ENCODE measurements around the gene MPZL3. TPM values are rescaled to one million over a fixed set of nuclear protein-coding genes. Genes with fewer than 3 reads are reported as not detected.
"Not testable (repeated sequence)": the region's sequence is repeated elsewhere in the genome, so short reads cannot be mapped to it uniquely, and the experiment has no call there.

The MPZL3 gene
- total and polyA plus RNA-seq, 2 donors = 1.4 to 4.7 TPM

GRCh38 chr11:118206391-118207031 is 45.7 kb downstream of the MPZL3 start:
- H3K4me1 ChIP-seq (ENCODE audit: insufficient read depth) = no peaks in the 10 kb centered on the region
- DNase-seq (ENCODE audit: extremely low spot score) = no peak
- H3K4me3 ChIP-seq (ENCODE audit: low read depth, low read length) = no peak overlapping the region
- H3K27ac ChIP-seq (ENCODE audit: low read depth) = no peak overlapping the region
- H3K36me3 ChIP-seq (ENCODE audit: insufficient read depth) = no peaks in the 10 kb centered on the region
- WGBS = 25% methylated on average over 1 of the region's 1 CpG

GRCh38 chr11:118205606-118206378 is 46.4 kb downstream of the MPZL3 start:
- 81% methylated on average over 9 of the region's 9 CpGs for WGBS
- no peak for DNase-seq (ENCODE audit: extremely low spot score)
- Histone ChIP-seq H3K4me1 (ENCODE audit: insufficient read depth) (no peaks in the 10 kb centered on the region), H3K27ac (ENCODE audit: low read depth) (no peak overlapping the region), H3K4me3 (ENCODE audit: low read depth, low read length) (no peak overlapping the region), H3K36me3 (ENCODE audit: insufficient read depth) (no peaks in the 10 kb centered on the region)

GRCh38 chr11:118202599-118203422 is 49.4 kb downstream of the MPZL3 start:
- Histone ChIP-seq H3K4me1 (ENCODE audit: insufficient read depth) (no peaks in the 10 kb centered on the region), H3K36me3 (ENCODE audit: insufficient read depth) (no peaks in the 10 kb centered on the region), H3K4me3 (ENCODE audit: low read depth, low read length) (no peak overlapping the region), H3K27ac (ENCODE audit: low read depth) (no peak overlapping the region)
- no peak for DNase-seq (ENCODE audit: extremely low spot score)
- 79% methylated on average over 7 of the region's 7 CpGs for WGBS

- DNase-seq (ENCODE audit: extremely low spot score) = no peak
- WGBS = 85% methylated on average over 2 of the region's 2 CpGs
- Histone ChIP-seq H3K4me1 (ENCODE audit: insufficient read depth) (no peaks in the 10 kb centered on the region), H3K4me3 (ENCODE audit: low read depth, low read length) (no peak overlapping the region), H3K36me3 (ENCODE audit: insufficient read depth) (no peaks in the 10 kb centered on the region), H3K27ac (ENCODE audit: low read depth) (no peak overlapping the region)
These were observed 50.2 kb downstream of the MPZL3 start for GRCh38 chr11:118201966-118202365.

- Histone ChIP-seq H3K27ac (ENCODE audit: low read depth) (no peak overlapping the region), H3K4me3 (ENCODE audit: low read depth, low read length) (no peak overlapping the region), H3K36me3 (ENCODE audit: insufficient read depth) (no peaks in the 10 kb centered on the region), H3K4me1 (ENCODE audit: insufficient read depth) (no peaks in the 10 kb centered on the region)
- WGBS = 84% methylated on average over 9 of the region's 9 CpGs
- DNase-seq (ENCODE audit: extremely low spot score) = no peak
These were observed 51.1 kb downstream of the MPZL3 start for GRCh38 chr11:118200901-118201680.

- H3K4me1 ChIP-seq (ENCODE audit: insufficient read depth) = no peaks in the 10 kb centered on the region
- no peaks in the 10 kb centered on the region for H3K36me3 ChIP-seq (ENCODE audit: insufficient read depth)
- H3K27ac ChIP-seq (ENCODE audit: low read depth) = no peak overlapping the region
- DNase-seq (ENCODE audit: extremely low spot score) = no peak
- no peak overlapping the region for H3K4me3 ChIP-seq (ENCODE audit: low read depth, low read length)
- 88% methylated on average over 5 of the region's 5 CpGs for WGBS
These were observed 51.7 kb downstream of the MPZL3 start for GRCh38 chr11:118200497-118200896.

- H3K4me1 ChIP-seq (ENCODE audit: insufficient read depth) = no peaks in the 10 kb centered on the region
- no peaks in the 10 kb centered on the region for H3K36me3 ChIP-seq (ENCODE audit: insufficient read depth)
- no peak for DNase-seq (ENCODE audit: extremely low spot score)
- WGBS = 72% methylated on average over 6 of the region's 6 CpGs
- no peak overlapping the region for H3K4me3 ChIP-seq (ENCODE audit: low read depth, low read length)
- H3K27ac ChIP-seq (ENCODE audit: low read depth) = no peak overlapping the region
These were observed 53.0 kb downstream of the MPZL3 start for GRCh38 chr11:118199135-118199534.

- Histone ChIP-seq H3K36me3 (ENCODE audit: insufficient read depth) (no peaks in the 10 kb centered on the region), H3K4me1 (ENCODE audit: insufficient read depth) (no peaks in the 10 kb centered on the region), H3K27ac (ENCODE audit: low read depth) (no peak overlapping the region), H3K4me3 (ENCODE audit: low read depth, low read length) (no peak overlapping the region)
- WGBS = 3% methylated on average over 9 of the region's 9 CpGs
- DNase-seq (ENCODE audit: extremely low spot score) = no peak
These were observed 53.8 kb downstream of the MPZL3 start for GRCh38 chr11:118198370-118198769.

- Histone ChIP-seq H3K27ac (ENCODE audit: low read depth) (no peak overlapping the region), H3K36me3 (ENCODE audit: insufficient read depth) (no peaks in the 10 kb centered on the region), H3K4me1 (ENCODE audit: insufficient read depth) (no peaks in the 10 kb centered on the region), H3K4me3 (ENCODE audit: low read depth, low read length) (no peak overlapping the region)
- 25% methylated on average over 10 of the region's 10 CpGs for WGBS
- DNase-seq (ENCODE audit: extremely low spot score) = no peak
These were observed 57.1 kb downstream of the MPZL3 start for GRCh38 chr11:118194835-118195627.

- no peaks in the 10 kb centered on the region for H3K36me3 ChIP-seq (ENCODE audit: insufficient read depth)
- DNase-seq (ENCODE audit: extremely low spot score) = no peak
- no peaks in the 10 kb centered on the region for H3K4me1 ChIP-seq (ENCODE audit: insufficient read depth)
- H3K27ac ChIP-seq (ENCODE audit: low read depth) = no peak overlapping the region
- WGBS = 81% methylated on average over 6 of the region's 6 CpGs
- no peak overlapping the region for H3K4me3 ChIP-seq (ENCODE audit: low read depth, low read length)
These were observed 58.1 kb downstream of the MPZL3 start for GRCh38 chr11:118193910-118194566.

- not testable (repeated sequence) for DNase-seq (ENCODE audit: extremely low spot score); H3K4me3 ChIP-seq (ENCODE audit: low read depth, low read length); H3K36me3 ChIP-seq (ENCODE audit: insufficient read depth); H3K27ac ChIP-seq (ENCODE audit: low read depth); H3K4me1 ChIP-seq (ENCODE audit: insufficient read depth)
- WGBS = 92% methylated on average over 5 of the region's 5 CpGs
These were observed 59.3 kb downstream of the MPZL3 start for GRCh38 chr11:118192817-118193216.

GRCh38 chr11:118190942-118191506 is 61.1 kb downstream of the MPZL3 start:
- not testable (repeated sequence) for H3K36me3 ChIP-seq (ENCODE audit: insufficient read depth); H3K4me1 ChIP-seq (ENCODE audit: insufficient read depth); H3K27ac ChIP-seq (ENCODE audit: low read depth); H3K4me3 ChIP-seq (ENCODE audit: low read depth, low read length); DNase-seq (ENCODE audit: extremely low spot score)
- 79% methylated on average over 2 of the region's 2 CpGs for WGBS
